Measurements from ENCODE around the gene ARRB1. TPM values are rescaled to one million over a fixed set of nuclear protein-coding genes. Genes with fewer than 3 reads are reported as not detected.
A peak's percentile ranks its signal among the peaks of the same experiment; 100 is the strongest.

Gene ARRB1
- total RNA-seq, 4 donors from 2014 or later: 26.3 to 104 (median 29.3) TPM

DNA sequence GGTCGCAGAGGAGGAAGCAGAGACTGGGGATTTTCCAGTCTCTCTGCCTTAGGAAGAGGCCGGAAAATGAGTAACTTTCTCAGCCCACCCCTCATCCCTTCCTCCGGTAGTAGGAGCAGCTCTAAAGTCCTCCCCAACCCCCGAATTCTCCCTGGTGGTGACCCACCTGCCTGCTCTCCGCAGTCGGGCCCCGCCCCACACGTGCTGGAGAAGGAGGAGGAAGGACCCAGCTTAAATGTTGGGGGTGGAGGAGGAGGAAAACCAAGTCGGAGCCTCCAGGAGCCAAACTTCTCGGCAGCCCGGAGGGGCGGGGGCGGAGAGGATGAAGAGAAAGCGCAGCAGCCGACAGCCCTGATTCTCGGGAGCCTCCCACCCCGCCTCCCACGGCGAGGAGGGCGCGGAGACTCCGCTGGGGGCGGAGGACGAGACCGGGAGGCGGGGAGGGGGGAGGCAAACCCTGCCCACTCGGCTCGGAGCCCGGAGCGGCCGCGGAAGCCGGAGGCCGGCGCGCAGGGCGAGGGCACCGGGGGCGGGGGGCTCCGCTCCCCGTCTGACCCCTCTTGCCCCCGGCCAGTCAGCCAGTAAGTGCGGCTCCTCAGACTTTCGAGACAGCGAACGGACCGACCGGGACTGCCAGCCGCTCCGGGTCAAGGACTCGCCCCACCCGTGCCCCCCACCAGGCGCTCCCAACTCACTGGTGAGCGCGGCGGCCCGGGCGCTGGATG, 111.0 kb downstream of the ARRB1 start, which contains the start of gene TPBGL:
TSS of gene TPBGL (plus strand) at position 464 of the 725 bp plus-strand sequence. CDS start 276 bp downstream, outside the sequence.
- WGBS, 2 donors: 1 to 5% methylated on average over 28 to 51 of the region's 58 CpGs
- peak in 1 of 2 donors; percentile 80 for DNase-seq (ENCODE audit: low spot score in 2 of 2)
- no peak for TF ChIP-seq POLR2A (IDR thresholded peaks at IDR 0.05)
- TF ChIP-seq, protein P1, sequence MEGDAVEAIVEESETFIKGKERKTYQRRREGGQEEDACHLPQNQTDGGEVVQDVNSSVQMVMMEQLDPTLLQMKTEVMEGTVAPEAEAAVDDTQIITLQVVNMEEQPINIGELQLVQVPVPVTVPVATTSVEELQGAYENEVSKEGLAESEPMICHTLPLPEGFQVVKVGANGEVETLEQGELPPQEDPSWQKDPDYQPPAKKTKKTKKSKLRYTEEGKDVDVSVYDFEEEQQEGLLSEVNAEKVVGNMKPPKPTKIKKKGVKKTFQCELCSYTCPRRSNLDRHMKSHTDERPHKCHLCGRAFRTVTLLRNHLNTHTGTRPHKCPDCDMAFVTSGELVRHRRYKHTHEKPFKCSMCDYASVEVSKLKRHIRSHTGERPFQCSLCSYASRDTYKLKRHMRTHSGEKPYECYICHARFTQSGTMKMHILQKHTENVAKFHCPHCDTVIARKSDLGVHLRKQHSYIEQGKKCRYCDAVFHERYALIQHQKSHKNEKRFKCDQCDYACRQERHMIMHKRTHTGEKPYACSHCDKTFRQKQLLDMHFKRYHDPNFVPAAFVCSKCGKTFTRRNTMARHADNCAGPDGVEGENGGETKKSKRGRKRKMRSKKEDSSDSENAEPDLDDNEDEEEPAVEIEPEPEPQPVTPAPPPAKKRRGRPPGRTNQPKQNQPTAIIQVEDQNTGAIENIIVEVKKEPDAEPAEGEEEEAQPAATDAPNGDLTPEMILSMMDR (IDR thresholded peaks at IDR 0.05): no peak
- intact Hi-C loops (cut with DNase I; ENCODE audit: low total_unique reads): loop anchor here (10.0 kb wide), 1 partner anchor 216 kb away; no protein-coding TSS in a partner anchor
- H3K4me3 ChIP-seq (ENCODE audit: low read depth, poor library complexity, severe bottlenecking): no peak within 1 kb of the TSS

DNA sequence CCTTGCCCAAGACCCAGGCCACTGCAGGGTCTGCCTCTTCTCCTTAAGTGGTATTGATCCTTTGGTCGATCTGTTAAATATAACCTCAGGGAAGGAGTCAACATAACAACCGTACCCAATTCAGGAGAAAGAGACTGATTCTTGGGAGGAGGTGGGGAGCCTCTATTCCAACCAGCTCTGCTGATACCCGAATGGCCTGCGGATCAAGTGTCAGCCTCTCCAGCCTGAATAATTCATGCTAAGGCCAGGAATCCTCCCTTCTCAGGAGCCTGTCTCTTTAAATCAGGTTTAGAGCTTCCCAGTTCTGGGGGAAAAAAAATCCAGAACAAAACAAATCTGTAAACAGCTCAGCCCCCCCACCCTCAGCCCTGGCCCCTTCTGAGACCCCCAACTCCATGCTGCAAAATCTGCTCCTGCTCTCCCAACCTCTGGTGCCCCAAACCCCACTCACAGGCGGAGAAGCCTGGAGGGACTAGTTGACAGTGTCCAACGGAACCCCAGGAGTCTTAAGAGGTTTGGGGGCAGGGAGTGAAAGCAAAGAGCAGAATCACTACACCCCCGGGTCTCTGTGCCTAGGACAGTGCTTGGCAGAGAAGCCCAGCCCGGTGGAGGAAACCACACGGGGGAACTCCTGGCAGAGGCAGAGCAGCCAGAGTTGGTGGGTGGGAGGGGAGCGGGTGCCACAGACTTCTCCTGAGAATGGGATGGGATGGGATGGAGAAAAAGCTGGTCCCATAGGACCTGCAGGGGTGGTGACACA, 111.8 kb downstream of the ARRB1 start:
- no peak overlapping the region for H3K4me3 ChIP-seq (ENCODE audit: low read depth, poor library complexity, severe bottlenecking)
- 53 to 58% methylated on average over 10 of the region's 10 CpGs for WGBS, 2 donors
- intact Hi-C loops (cut with DNase I; ENCODE audit: low total_unique reads): loop anchor here (10.0 kb wide), 1 partner anchor 215 kb away; no protein-coding TSS in a partner anchor
- no peak for TF ChIP-seq POLR2A (IDR thresholded peaks at IDR 0.05)
- TF ChIP-seq, protein P1 (IDR thresholded peaks at IDR 0.05): no peak
- peak in 1 of 2 donors; percentile 74 for DNase-seq (ENCODE audit: low spot score in 2 of 2)

DNA sequence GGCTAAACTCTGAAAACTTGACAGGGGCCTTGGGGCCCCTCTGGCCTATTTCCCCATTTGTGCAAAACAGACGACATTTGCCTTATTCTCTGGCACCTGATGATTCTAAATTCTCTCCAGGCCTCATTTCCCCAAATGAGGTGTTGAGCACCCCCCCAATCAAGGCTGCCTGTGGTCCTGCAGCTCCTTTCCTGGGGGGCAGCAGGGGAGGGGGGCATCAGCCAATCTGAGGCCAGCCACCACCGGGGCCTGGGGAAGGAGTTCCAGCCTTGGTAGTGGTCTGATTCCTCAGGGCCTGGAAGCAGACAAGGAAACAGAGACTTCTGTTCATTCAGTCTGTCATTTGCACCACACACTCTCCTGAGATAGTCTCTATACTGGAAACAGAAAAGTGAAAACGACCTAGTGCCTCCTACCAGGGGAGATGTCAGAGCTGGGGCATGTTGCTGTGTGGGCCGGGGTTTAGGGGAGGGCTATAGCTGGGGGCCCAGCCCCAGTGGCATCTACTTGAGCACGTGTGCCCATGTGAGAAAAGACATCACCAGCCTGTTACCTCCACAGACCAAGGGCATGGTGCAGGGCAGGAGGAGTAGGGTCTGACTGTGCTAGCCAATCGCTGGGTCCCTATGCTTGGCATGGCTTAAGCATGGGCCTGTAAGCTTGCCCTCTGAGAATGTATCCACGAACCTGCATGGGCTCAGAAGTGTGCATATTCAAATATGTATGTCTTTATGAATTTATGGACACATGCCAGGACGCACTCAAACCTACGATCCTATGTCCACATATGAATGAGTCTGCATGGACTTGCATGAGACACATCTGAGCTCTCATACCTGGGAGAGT, 112.6 kb downstream of the ARRB1 start:
- 80 to 82% methylated on average over 9 of the region's 9 CpGs for WGBS, 2 donors
- DNase-seq (ENCODE audit: low spot score in 2 of 2): peak in 1 of 2 donors; percentile 54
- TF ChIP-seq, protein P1 (IDR thresholded peaks at IDR 0.05): no peak
- TF ChIP-seq POLR2A (IDR thresholded peaks at IDR 0.05): no peak

DNA sequence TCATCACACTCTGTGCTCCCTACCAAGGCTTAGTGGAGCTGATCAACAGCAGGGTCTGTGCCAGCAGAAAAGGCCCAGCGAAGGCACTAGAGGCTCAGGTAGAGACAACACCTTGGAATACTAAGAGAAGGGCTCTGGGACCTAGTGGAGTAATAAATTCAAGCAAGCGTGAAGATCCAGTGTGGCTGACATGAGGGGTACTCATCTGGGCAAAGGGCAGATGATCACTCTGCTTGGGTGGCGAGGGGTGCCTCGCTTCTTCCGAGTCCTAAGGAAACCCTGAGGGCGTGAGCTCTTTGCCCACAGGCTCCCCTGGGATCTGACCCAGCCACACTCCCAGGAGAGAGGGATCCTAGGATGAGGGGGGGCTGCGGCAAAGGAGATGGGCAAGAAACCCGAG, 114.4 kb downstream of the ARRB1 start:
- intact Hi-C loops (cut with DNase I; ENCODE audit: low total_unique reads): no loop called here
- DNase-seq (ENCODE audit: low spot score in 2 of 2): peak in 1 of 2 donors; percentile 64
- H3K4me3 ChIP-seq (ENCODE audit: low read depth, poor library complexity, severe bottlenecking): no peak overlapping the region
- TF ChIP-seq, protein P1 (IDR thresholded peaks at IDR 0.05): no peak
- TF ChIP-seq POLR2A (IDR thresholded peaks at IDR 0.05): no peak
- WGBS, 2 donors: 82 to 83% methylated on average over 8 of the region's 8 CpGs

More for the DNA sequence above, 112.6 kb downstream of the ARRB1 start:
- no peak overlapping the region for H3K4me3 ChIP-seq (ENCODE audit: low read depth, poor library complexity, severe bottlenecking)
- intact Hi-C loops (cut with DNase I; ENCODE audit: low total_unique reads): no loop called here

DNA sequence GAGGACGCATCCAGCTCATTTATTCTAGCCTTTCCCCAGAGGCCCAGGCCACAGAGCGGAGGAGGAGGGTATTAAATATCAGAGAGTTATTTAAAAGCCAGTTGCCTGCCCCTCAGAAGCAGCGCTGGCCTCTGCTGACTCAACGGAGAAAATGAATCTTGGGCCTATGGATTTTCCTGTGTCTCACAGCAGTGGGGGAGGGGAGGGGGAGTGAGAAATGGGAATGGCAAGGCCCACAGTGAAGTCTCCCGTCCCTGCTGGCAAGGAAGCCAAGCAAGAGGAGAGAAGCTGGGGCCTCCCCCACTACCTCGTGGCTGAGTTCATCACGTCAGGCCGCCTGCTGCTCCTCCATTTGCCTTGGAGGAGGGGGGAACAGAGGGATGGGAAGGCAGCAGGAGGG, 115.4 kb downstream of the ARRB1 start:
- WGBS, 2 donors: 49 to 71% methylated on average over 8 of the region's 8 CpGs
- H3K4me3 ChIP-seq (ENCODE audit: low read depth, poor library complexity, severe bottlenecking): no peak overlapping the region
- intact Hi-C loops (cut with DNase I; ENCODE audit: low total_unique reads): no loop called here
- no peak for TF ChIP-seq POLR2A (IDR thresholded peaks at IDR 0.05)
- TF ChIP-seq, protein P1 (IDR thresholded peaks at IDR 0.05): no peak
- DNase-seq (ENCODE audit: low spot score in 2 of 2): peak in 1 of 2 donors; percentile 79
